ENCODE results near the gene UVRAG. TPM values are rescaled to one million over a fixed set of nuclear protein-coding genes. Genes with fewer than 3 reads are reported as not detected.

The UVRAG gene
- total RNA-seq, 1 donor from 2014 or later: 20.2 TPM

DNA sequence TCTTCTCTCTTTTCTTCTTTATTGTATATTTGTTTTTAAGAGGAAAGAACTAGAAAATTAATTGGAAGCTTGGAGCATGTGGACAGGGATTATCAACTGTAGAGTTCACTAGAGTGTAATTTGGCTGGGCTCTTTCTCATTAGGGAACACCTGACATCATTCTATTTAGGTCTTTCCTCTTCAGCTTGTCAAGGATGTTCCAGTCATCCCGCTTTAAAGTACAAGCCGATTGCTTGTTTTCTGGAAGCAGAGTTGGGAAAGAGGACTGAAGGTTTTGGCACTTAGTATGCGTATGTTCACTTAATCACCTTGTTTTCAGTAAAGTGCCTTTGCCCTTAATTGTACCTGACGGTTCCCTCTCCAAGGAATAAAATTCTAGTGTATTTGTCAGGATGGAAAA is 279.7 kb downstream of the UVRAG start:
- H3K4me1 Mint-ChIP-seq (ENCODE audit: unreplicated experiment): peaks cover 6% of the 10 kb centered on the region

DNA sequence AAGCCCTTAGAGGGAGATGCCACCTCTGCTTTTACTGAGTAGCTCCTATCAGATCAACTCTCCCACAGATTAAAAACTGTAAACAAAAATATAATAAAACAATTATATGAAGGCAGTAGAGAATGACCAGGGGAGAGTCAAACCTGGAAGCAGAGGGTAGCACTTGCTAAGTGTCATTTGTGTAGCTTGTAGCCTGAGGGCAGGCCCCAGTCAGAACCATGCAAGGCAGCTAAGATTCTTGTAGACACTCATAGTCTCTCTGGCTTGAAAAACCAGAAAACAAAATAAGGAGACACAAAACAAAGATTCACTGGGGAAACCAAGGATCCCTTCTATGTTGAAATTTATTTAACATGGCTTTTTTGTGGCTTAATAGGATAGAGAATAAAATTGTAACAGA is 280.9 kb downstream of the UVRAG start:
- H3K27ac Mint-ChIP-seq (ENCODE audit: unreplicated experiment): no peak overlapping the region
- TF ChIP-seq, protein P1, sequence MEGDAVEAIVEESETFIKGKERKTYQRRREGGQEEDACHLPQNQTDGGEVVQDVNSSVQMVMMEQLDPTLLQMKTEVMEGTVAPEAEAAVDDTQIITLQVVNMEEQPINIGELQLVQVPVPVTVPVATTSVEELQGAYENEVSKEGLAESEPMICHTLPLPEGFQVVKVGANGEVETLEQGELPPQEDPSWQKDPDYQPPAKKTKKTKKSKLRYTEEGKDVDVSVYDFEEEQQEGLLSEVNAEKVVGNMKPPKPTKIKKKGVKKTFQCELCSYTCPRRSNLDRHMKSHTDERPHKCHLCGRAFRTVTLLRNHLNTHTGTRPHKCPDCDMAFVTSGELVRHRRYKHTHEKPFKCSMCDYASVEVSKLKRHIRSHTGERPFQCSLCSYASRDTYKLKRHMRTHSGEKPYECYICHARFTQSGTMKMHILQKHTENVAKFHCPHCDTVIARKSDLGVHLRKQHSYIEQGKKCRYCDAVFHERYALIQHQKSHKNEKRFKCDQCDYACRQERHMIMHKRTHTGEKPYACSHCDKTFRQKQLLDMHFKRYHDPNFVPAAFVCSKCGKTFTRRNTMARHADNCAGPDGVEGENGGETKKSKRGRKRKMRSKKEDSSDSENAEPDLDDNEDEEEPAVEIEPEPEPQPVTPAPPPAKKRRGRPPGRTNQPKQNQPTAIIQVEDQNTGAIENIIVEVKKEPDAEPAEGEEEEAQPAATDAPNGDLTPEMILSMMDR (IDR thresholded peaks at IDR 0.05): no peak
- H3K9me3 Mint-ChIP-seq (ENCODE audit: unreplicated experiment): peaks cover 7% of the 10 kb centered on the region
- no peak overlapping the region for H3K4me3 Mint-ChIP-seq (ENCODE audit: unreplicated experiment)
- DNase-seq (ENCODE audit: extremely low spot score, unreplicated experiment): no peak
- peaks cover 8% of the 10 kb centered on the region for H3K36me3 Mint-ChIP-seq (ENCODE audit: unreplicated experiment)
- H3K27me3 Mint-ChIP-seq (ENCODE audit: unreplicated experiment): no peaks in the 10 kb centered on the region
- H3K4me1 Mint-ChIP-seq (ENCODE audit: unreplicated experiment): peaks cover 6% of the 10 kb centered on the region

More for the DNA sequence above, 279.7 kb downstream of the UVRAG start:
- no peak overlapping the region for H3K27ac Mint-ChIP-seq (ENCODE audit: unreplicated experiment)
- peaks cover 16% of the 10 kb centered on the region for H3K9me3 Mint-ChIP-seq (ENCODE audit: unreplicated experiment)
- H3K27me3 Mint-ChIP-seq (ENCODE audit: unreplicated experiment): no peaks in the 10 kb centered on the region
- TF ChIP-seq, protein P1 (IDR thresholded peaks at IDR 0.05): no peak
- DNase-seq (ENCODE audit: extremely low spot score, unreplicated experiment): no peak
- no peak overlapping the region for H3K4me3 Mint-ChIP-seq (ENCODE audit: unreplicated experiment)
- H3K36me3 Mint-ChIP-seq (ENCODE audit: unreplicated experiment): peaks cover 18% of the 10 kb centered on the region

DNA sequence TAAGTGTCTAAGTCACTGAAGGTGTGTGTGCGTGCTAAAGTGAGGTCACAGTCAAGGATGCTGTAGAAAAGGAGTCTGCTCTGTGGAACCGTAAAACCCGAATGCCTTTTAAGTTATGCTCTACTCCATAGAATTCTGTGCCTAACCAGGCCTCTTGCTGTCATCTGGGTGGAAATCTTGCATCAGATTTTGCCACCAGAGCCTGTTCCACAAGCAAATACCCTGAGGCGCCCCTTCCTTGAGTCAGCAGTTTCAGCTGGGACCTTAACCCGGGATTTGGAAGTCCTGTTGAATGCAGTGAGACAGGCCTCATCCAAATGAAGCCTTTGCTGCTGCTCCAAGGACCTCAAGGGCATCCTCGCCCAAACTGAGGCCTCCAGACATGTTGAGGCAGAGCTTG is 281.5 kb downstream of the UVRAG start:
- H3K27me3 Mint-ChIP-seq (ENCODE audit: unreplicated experiment): no peaks in the 10 kb centered on the region
- peaks cover 6% of the 10 kb centered on the region for H3K4me1 Mint-ChIP-seq (ENCODE audit: unreplicated experiment)
- peaks cover 2% of the 10 kb centered on the region for H3K36me3 Mint-ChIP-seq (ENCODE audit: unreplicated experiment)
- TF ChIP-seq, protein P1 (IDR thresholded peaks at IDR 0.05): no peak
- no peak overlapping the region for H3K4me3 Mint-ChIP-seq (ENCODE audit: unreplicated experiment)
- no peak overlapping the region for H3K27ac Mint-ChIP-seq (ENCODE audit: unreplicated experiment)
- DNase-seq (ENCODE audit: extremely low spot score, unreplicated experiment): no peak
- peaks cover under 1% of the 10 kb centered on the region for H3K9me3 Mint-ChIP-seq (ENCODE audit: unreplicated experiment)

DNA sequence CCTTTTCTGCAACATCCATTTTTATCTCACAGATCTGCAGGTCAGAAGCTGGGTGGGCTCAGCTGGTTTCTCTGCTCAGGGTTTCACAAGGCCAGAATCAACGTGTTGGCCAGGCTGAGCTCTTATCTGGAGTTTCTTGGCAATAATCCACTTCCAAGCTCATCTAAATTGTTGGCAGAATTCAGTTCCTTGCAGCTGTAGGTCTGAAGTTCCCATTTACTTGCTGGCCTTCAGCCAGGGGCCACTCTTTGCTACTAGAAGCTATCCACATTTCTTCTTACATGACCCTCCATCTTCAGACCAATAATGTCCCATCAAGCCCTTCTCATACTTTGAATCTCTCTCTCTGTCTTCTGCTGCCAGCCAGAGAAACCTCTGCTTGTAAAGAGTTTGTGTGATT is 287.8 kb downstream of the UVRAG start:
- H3K4me3 Mint-ChIP-seq (ENCODE audit: unreplicated experiment): no peak overlapping the region
- TF ChIP-seq, protein P1 (IDR thresholded peaks at IDR 0.05): no peak
- DNase-seq (ENCODE audit: extremely low spot score, unreplicated experiment): no peak

DNA sequence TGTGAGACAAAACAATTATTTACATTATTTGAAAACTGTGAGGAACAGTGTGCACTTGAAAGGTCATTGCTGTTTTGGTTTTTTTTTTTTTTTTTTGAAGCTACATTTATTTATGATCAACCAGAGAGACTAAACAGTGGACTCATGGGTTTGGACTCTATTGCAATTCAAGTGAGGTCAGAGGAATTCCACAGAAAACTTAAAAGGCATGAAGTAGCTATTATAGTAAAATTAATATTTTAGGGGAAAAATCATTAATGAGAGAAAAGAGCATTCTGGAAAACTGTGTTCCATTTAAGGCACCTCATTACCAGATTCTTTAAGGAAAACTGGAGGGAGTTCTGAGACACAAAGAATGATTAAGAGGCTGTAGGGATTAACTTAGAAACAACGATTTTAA is 288.4 kb downstream of the UVRAG start:
- DNase-seq (ENCODE audit: extremely low spot score, unreplicated experiment): no peak
- Mint-ChIP-seq H3K36me3 (ENCODE audit: unreplicated experiment) (no peaks in the 10 kb centered on the region), H3K27me3 (ENCODE audit: unreplicated experiment) (no peaks in the 10 kb centered on the region), H3K4me3 (ENCODE audit: unreplicated experiment) (no peak overlapping the region), H3K4me1 (ENCODE audit: unreplicated experiment) (peaks cover 12% of the 10 kb centered on the region), H3K27ac (ENCODE audit: unreplicated experiment) (no peak overlapping the region), H3K9me3 (ENCODE audit: unreplicated experiment) (no peaks in the 10 kb centered on the region)
- TF ChIP-seq, protein P1 (IDR thresholded peaks at IDR 0.05): no peak

More for the DNA sequence above, 287.8 kb downstream of the UVRAG start:
- Mint-ChIP-seq H3K27me3 (ENCODE audit: unreplicated experiment) (no peaks in the 10 kb centered on the region), H3K36me3 (ENCODE audit: unreplicated experiment) (no peaks in the 10 kb centered on the region), H3K27ac (ENCODE audit: unreplicated experiment) (no peak overlapping the region), H3K4me1 (ENCODE audit: unreplicated experiment) (peaks cover 6% of the 10 kb centered on the region), H3K9me3 (ENCODE audit: unreplicated experiment) (no peaks in the 10 kb centered on the region)

Data from osteocyte (in vitro differentiated cells).